ENCODE data around the gene TCHH.
"Not testable (repeated sequence)": the region's sequence is repeated elsewhere in the genome, so short reads cannot be mapped to it uniquely, and the experiment has no call there.

Gene TCHH

GRCh38 chr1:152115344-152115743 lies at the start of gene TCHH:
TSS of gene TCHH (minus strand) at chr1:152115444. CDS start at chr1:152114080, 1,364 bp downstream.
- no peak for DNase-seq

GRCh38 chr1:152164517-152165136 lies 49.4 kb upstream of the TCHH start:
- no peak for DNase-seq

- no peak for DNase-seq
Measured at GRCh38 chr1:152162792-152163463, 47.7 kb upstream of the TCHH start.

- no peak for DNase-seq
Measured at GRCh38 chr1:152160576-152160975, 45.3 kb upstream of the TCHH start.

GRCh38 chr1:152159144-152159543 lies 43.9 kb upstream of the TCHH start, which contains the start of gene RPTN:
TSS of gene RPTN (minus strand) at chr1:152159228. CDS start at chr1:152157889, 1,339 bp downstream.
- DNase-seq = no peak

GRCh38 chr1:152153996-152154395 lies 38.8 kb upstream of the TCHH start:
- DNase-seq = no peak

GRCh38 chr1:152151646-152152045 lies 36.4 kb upstream of the TCHH start:
- DNase-seq = no peak

GRCh38 chr1:152148981-152149380 lies 33.7 kb upstream of the TCHH start:
- no peak for DNase-seq

- DNase-seq = no peak
Measured at GRCh38 chr1:152148051-152148450, 32.8 kb upstream of the TCHH start.

GRCh38 chr1:152145769-152146168 lies 30.5 kb upstream of the TCHH start:
- no peak for DNase-seq

GRCh38 chr1:152144674-152145183 lies 29.5 kb upstream of the TCHH start:
- DNase-seq = not testable (repeated sequence)

GRCh38 chr1:152143150-152143887 lies 28.1 kb upstream of the TCHH start:
- DNase-seq = no peak

GRCh38 chr1:152141971-152142584 lies 26.8 kb upstream of the TCHH start:
- DNase-seq = peak; percentile 12 to 25

GRCh38 chr1:152137215-152137614 lies 22.0 kb upstream of the TCHH start:
- no peak for DNase-seq

GRCh38 chr1:152130186-152130585 lies 14.9 kb upstream of the TCHH start:
- no peak for DNase-seq

GRCh38 chr1:152127673-152128072 lies 12.4 kb upstream of the TCHH start:
- DNase-seq = no peak

- DNase-seq = no peak
Measured at GRCh38 chr1:152125834-152126443, 10.7 kb upstream of the TCHH start.

- DNase-seq = no peak
Measured at GRCh38 chr1:152118915-152119314, 3.7 kb upstream of the TCHH start.

- DNase-seq = no peak
Measured at GRCh38 chr1:152112885-152113432, 2.3 kb downstream of the TCHH start.

- DNase-seq = no peak
Measured at GRCh38 chr1:152112101-152112884, 3.0 kb downstream of the TCHH start.

- peak in 1 of 2 donors; percentile 18 for DNase-seq
Measured at GRCh38 chr1:152111515-152111968, 3.7 kb downstream of the TCHH start.

Measured in CD4-positive, alpha-beta T cell treated with Interferon alpha-2 for 1 hour (primary cell).